GM10266 (cell line): ENCODE data around the gene SMCO1.
"Not testable (repeated sequence)": the region's sequence is repeated elsewhere in the genome, so short reads cannot be mapped to it uniquely, and the experiment has no call there.

ENCODE experiments used
- DNase-seq: peaks from one replicate; pipeline ENCODE4 v3.0.0; 2012; ENCODE audit errors: extremely low spot score
- TF ChIP-seq, protein P1 (sequence below): IDR thresholded peaks from 2 replicates; pipeline ENCODE4 v1.5.1; 2012; ENCODE audit warnings: mild to moderate bottlenecking, low read depth; ENCODE audit not compliant: control insufficient read depth, insufficient read depth; ENCODE audit errors: missing control alignments

Gene SMCO1

DNA sequence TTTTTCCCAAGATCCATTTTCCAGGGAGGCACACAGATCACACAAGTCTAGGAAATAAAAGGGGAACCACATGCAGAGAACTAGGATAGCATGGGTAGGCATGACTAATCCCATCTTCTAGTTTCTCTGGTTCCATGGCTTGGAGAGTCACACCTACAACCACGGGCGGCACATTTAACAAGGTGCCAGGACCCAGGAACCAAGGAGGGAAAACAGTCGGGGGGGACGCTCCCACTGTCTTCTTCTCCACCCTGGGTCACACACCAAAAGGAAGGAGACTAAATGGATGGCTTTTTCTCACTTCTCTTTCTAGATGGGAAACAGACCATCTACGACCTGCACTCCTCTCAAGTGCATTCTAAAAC lies 4.6 kb upstream of the SMCO1 start:
- TF ChIP-seq, protein P1, sequence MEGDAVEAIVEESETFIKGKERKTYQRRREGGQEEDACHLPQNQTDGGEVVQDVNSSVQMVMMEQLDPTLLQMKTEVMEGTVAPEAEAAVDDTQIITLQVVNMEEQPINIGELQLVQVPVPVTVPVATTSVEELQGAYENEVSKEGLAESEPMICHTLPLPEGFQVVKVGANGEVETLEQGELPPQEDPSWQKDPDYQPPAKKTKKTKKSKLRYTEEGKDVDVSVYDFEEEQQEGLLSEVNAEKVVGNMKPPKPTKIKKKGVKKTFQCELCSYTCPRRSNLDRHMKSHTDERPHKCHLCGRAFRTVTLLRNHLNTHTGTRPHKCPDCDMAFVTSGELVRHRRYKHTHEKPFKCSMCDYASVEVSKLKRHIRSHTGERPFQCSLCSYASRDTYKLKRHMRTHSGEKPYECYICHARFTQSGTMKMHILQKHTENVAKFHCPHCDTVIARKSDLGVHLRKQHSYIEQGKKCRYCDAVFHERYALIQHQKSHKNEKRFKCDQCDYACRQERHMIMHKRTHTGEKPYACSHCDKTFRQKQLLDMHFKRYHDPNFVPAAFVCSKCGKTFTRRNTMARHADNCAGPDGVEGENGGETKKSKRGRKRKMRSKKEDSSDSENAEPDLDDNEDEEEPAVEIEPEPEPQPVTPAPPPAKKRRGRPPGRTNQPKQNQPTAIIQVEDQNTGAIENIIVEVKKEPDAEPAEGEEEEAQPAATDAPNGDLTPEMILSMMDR = no peak
- DNase-seq = no peak

DNA sequence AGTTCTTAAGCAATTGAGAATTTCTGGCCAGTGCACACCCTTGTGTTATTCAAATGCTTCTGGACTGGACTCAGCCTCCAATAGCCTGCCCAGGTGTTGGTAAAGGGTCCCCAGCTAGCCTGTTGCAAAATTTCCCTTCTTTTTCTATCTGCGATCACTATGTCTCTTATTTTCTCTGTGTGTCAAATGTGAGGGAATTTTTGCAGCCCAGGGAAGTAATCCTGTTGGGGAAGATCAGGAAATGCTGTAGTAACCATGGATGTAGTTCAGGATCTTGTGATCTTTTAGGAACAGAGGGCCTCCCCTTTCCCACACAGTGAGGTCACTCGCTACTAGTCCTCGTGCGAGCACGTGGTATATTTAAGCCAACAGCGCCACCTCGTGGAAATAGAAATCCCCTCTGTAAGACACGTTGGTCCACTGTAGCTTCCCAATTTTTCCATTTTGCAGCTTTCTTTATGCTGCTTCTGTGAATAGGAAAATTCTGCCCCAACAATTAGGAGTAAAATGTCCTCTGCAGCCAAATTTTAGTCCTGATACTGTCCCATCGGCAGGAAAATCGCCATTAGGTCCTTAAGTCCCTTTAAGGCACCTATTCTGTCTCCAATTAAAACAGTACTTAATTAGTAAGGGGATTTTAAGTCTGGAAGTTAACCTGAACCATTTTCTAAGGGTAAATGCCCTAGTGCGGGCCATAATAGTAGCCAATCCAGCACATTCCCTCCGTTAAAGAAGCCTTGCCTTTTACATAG lies 4.0 kb upstream of the SMCO1 start:
- TF ChIP-seq, protein P1 = peak; percentile 55
- DNase-seq = peak; percentile 48

DNA sequence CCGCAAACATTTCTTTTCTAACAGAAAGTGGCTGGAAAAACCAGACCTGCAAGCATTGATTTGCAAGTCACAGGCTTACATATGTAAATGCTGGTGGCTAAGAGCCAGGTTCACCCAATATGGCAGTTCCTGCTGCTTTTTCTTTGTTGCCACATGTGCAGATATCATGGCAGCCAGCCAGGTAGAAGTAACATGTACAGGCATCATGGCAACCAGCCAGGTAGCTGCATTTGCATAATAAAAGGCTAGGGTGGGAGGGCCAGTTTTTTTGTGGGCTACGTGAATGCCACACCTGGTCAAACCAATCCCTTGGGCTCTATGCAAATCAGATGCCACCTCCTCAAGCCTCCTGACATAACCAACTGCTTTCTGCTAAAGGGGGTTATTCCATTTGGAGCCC lies 2.8 kb upstream of the SMCO1 start:
- no peak for DNase-seq
- TF ChIP-seq, protein P1 = no peak

DNA sequence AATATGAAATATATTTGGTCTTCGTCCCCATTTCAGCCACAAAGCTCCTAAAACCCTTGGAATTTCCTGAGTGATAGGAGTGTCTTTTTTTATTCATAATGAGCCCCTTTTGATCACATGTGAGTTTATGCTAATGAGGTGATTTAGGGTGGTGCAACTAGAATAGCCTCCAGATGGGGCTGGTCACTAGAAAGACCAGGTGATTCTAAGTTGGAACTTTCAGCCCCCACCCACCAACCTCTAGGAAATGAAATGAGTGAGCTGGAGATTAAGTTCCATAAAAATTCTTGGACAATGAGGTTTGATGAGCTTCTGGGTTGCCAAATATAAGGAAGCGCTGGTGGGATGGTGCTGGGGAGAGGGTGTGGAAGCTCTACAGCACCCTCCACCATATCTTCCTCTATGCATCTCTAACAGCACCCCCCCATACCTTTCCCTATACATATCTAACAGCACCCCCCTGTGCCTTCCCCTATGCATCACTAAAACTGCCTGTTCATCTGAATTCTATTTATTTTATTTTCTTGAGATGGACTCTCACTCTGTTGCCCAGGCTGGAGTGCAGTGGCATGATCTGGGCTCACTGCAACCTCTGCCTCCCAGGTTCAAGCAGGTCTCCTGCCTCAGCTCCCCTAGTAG lies 2.1 kb upstream of the SMCO1 start:
- DNase-seq = no peak
- TF ChIP-seq, protein P1 = peak; percentile 12

DNA sequence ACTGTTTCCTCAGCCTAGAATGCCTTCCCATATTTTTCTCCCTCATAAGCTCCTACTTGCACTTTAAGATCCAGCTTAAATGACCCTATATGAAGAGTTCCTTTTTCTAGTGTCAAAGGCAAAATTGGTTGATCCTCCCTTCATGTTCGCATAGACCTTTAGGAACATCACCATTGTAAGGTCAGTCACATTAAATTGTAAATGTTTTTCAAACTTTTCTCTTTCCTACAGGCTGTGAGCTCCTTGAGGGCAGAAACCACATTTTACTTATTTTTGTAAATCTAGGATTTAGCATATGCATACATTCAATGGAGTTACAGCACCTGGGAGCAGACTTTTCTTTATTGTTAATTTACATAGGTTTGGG lies 813 bp downstream of the SMCO1 start:
- TF ChIP-seq, protein P1 = no peak
- DNase-seq = no peak

DNA sequence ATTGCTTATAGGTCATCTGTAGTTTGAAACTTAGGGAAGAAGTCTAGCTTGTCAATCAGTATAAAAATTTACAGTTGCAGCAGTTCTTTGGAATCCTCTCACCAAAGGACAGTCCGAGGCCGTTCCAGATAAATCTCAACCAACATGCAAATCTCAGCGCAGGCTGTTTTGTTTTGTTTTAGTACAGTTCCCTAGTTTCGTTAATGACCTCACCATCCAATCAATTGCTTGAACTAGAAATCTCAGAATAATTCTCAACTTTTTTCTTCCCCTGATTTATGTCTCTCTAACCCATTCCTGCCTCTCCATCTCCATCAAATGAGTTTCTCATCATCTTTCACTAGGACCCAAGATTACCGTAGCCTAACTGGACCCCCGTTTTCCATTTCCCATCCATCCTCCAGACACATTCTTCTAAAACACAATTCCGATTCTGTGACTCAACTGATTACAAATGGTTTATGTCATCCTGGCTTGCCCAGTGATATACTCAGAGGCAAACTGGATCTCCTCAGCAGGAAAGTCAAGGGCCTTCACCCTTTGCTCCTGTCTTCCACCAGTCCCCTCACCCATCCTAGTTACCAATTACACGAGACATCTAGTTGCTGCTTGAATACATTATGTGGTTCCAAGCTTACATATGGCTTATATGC lies 1.3 kb downstream of the SMCO1 start:
- TF ChIP-seq, protein P1 = no peak
- DNase-seq = no peak

DNA sequence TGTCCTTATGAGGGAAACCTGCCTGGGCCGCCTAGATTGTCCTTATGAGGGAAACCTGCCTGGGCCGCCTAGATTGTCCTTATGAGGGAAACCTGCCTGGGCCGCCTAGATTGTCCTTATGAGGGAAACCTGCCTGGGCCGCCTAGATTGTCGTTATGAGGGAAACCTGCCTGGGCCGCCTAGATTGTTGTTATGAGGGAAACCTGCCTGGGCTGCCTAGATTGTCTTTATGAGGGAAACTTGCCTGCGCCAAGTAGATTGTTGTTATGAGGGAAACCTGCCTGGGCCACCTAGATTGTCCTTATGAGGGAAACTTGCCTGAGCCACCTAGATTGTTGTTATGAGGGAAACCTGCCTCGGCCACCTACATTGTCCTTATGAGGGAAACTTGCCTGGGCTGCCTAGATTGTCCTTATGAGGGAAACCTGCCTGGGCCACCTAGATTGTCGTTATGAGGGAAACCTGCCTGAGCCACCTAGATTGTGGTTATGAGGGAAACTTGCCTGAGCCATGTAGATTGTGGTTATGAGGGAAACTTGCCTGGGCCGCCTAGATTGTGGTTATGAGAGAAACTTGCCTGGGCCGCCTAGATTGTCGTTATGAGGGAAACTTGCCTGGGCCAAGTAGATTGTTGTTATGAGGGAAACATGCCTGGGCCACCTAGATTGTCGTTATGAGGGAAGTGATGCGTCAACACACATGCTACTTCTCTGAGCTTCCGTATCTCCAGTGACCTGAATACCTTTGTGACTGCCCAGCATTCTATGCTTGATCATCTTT lies 3.3 kb downstream of the SMCO1 start:
- DNase-seq = not testable (repeated sequence)

DNA sequence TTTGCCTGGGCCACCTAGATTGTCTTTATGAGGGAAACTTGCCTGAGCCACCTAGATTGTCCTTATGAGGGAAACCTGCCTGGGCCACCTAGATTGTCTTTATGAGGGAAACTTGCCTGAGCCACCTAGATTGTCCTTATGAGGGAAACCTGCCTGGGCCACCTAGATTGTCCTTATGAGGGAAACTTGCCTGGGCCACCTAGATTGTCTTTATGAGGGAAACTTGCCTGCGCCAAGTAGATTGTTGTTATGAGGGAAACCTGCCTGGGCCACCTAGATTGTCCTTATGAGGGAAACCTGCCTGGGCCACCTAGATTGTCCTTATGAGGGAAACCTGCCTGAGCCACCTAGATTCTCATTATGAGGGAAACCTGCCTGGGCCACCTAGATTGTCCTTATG lies 4.0 kb downstream of the SMCO1 start:
- DNase-seq = not testable (repeated sequence)
